ENCODE measurements around the gene URI1. TPM values are rescaled to one million over a fixed set of nuclear protein-coding genes. Genes with fewer than 3 reads are reported as not detected.

Gene URI1
- polyA plus RNA-seq, 1 of the 3 experiments (the other 2 are of a cell fraction): 32.4 TPM

- Histone ChIP-seq H3K9ac (peak overlapping the region; percentile 90; the same call in 1 of the 2 replicates), H3K4me2 (peak overlapping the region; percentile 98), H3K4me3 (ENCODE audit: low read depth in 2 of 2, low read length in 1 of 2) (peak overlapping the region; percentile 93), H3K36me3 (replicated peaks in 1 of 2; ENCODE audit: control insufficient read depth in 1 of 2, insufficient read depth in 2 of 2, low read length in 1 of 2) (no peaks in the 10 kb centered on the region), H2AFZ (ENCODE audit: low read depth) (no peak overlapping the region), H3K27me3 (ENCODE audit: insufficient read depth) (no peaks in the 10 kb centered on the region), H3K9me2 (no peaks in the 10 kb centered on the region), H3K4me1 (ENCODE audit: control insufficient read depth in 1 of 2, insufficient read depth in 2 of 2, low read depth in 1 of 2, low read length in 1 of 2) (peaks cover 4 to 6% of the 10 kb centered on the region in 2 experiments; a peak in 3 of 4 replicates), H3K79me2 (ENCODE audit: insufficient read depth) (peaks cover 61% of the 10 kb centered on the region), H3F3A (replicated peaks; ENCODE audit: insufficient read depth) (peaks cover 8% of the 10 kb centered on the region), H4K20me1 (ENCODE audit: insufficient read depth) (peaks cover 50% of the 10 kb centered on the region), H3K27ac (ENCODE audit: low read depth in 2 of 2, low read length in 1 of 2) (0 out of 4 replicates have a peak overlapping the region, but pooled peaks of 1 of the 2 experiments have one; percentile 9), H3K9me3 (no peaks in the 10 kb centered on the region)
- no peak for TF ChIP-seq ZBTB33 (IDR thresholded peaks at IDR 0.05; ENCODE audit: borderline replicate concordance, low read depth)
- no peak for TF ChIP-seq MXI1 (IDR thresholded peaks at IDR 0.05; ENCODE audit: low read depth, low read length)
- WGBS (ENCODE audit: low lambda C conversion rate): 66% methylated on average over 8 of the region's 8 CpGs
- POLR2A ChIA-PET: no interaction called here
- no peak for DNase-seq
- CTCF ChIA-PET: interaction anchor here (1.5 kb wide), 1 partner anchor 14 kb away, joined by 4 read pairs; no protein-coding TSS in a partner anchor
These were observed 1.6 kb downstream of the URI1 start for GRCh38 chr19:29943615-29944014.

GRCh38 chr19:29944390-29945012, 2.5 kb downstream of the URI1 start:
- H3K9ac ChIP-seq: no peak overlapping the region
- DNase-seq: no peak
- POLR2A ChIA-PET: interaction anchor here (0.6 kb wide), 1 partner anchor 613 kb away, joined by 3 read pairs; no protein-coding TSS in a partner anchor
- CTCF ChIA-PET: interaction anchor here (0.6 to 2.5 kb wide), 5 partner anchors 14 to 58 kb away, joined by 3 to 13 read pairs (median 4); no protein-coding TSS in a partner anchor
- H3K27me3 ChIP-seq (ENCODE audit: insufficient read depth): no peaks in the 10 kb centered on the region
- no peak overlapping the region for H2AFZ ChIP-seq (ENCODE audit: low read depth)
- no peaks in the 10 kb centered on the region for H3K9me2 ChIP-seq
- peak overlapping the region in 1 of 2 experiments; percentile 21; a peak in 1 of 4 replicates for H3K4me3 ChIP-seq (ENCODE audit: low read depth in 2 of 2, low read length in 1 of 2)
- H3K9me3 ChIP-seq: no peaks in the 10 kb centered on the region
- peaks cover 64% of the 10 kb centered on the region for H3K79me2 ChIP-seq (ENCODE audit: insufficient read depth)
- no peaks in the 10 kb centered on the region for H3K36me3 ChIP-seq (replicated peaks in 1 of 2; ENCODE audit: control insufficient read depth in 1 of 2, insufficient read depth in 2 of 2, low read length in 1 of 2)
- H3K4me1 ChIP-seq (ENCODE audit: control insufficient read depth in 1 of 2, insufficient read depth in 2 of 2, low read depth in 1 of 2, low read length in 1 of 2): peaks cover 4 to 6% of the 10 kb centered on the region in 2 experiments; a peak in 3 of 4 replicates
- peak overlapping the region; percentile 17; the same call in 1 of the 2 replicates for H3K4me2 ChIP-seq
- H3F3A ChIP-seq (replicated peaks; ENCODE audit: insufficient read depth): peaks cover 8% of the 10 kb centered on the region
- WGBS (ENCODE audit: low lambda C conversion rate): 82% methylated on average over 8 of the region's 8 CpGs
- peaks cover 50% of the 10 kb centered on the region for H4K20me1 ChIP-seq (ENCODE audit: insufficient read depth)
- TF ChIP-seq USF2 (IDR thresholded peaks at IDR 0.05; ENCODE audit: borderline replicate concordance, low read depth, low read length): no peak
- no peak for TF ChIP-seq POLR2AphosphoS5 (IDR thresholded peaks at IDR 0.05; ENCODE audit: low read depth, low read length)
- no peak for TF ChIP-seq FOXM1 (IDR thresholded peaks at IDR 0.05; ENCODE audit: low read depth)
- TF ChIP-seq TCF12 (IDR thresholded peaks at IDR 0.05): no peak
- no peak for TF ChIP-seq ZBTB33 (IDR thresholded peaks at IDR 0.05; ENCODE audit: borderline replicate concordance, low read depth)
- TF ChIP-seq NFIC (IDR thresholded peaks at IDR 0.05; ENCODE audit: borderline replicate concordance): no peak
- TF ChIP-seq EZH2phosphoT487 (IDR thresholded peaks at IDR 0.05; ENCODE audit: borderline replicate concordance, low read depth): no peak
- no peak for TF ChIP-seq FOSL2 (IDR thresholded peaks at IDR 0.05; ENCODE audit: borderline replicate concordance, low read depth)
- peak overlapping the region in 1 of 2 experiments; percentile 47; a peak in 2 of 4 replicates for H3K27ac ChIP-seq (ENCODE audit: low read depth in 2 of 2, low read length in 1 of 2)

Measured in SK-N-SH (cell line).